SH-SY5Y (cell line): ENCODE measurements around the gene AOPEP.

ENCODE experiments used
- GATA2 ChIP-seq: IDR thresholded peaks from 2 replicates; pipeline ENCODE4 v1.6.1; 2011; ENCODE audit warnings: mild to moderate bottlenecking, low read depth, low read length
- GATA3 ChIP-seq: IDR thresholded peaks from 2 replicates; pipeline ENCODE4 v1.6.1; 2011; ENCODE audit warnings: low read depth, mild to moderate bottlenecking, low read length, moderate library complexity

GRCh38 chr9:94819161-94819687, 92.7 kb downstream of the AOPEP start:
- TF ChIP-seq GATA2, result no peak
- no peak for TF ChIP-seq GATA3
